ENCODE results near the gene P2RY2. TPM values are rescaled to one million over a fixed set of nuclear protein-coding genes. Genes with fewer than 3 reads are reported as not detected.

P2RY2 gene
- total RNA-seq, 1 donor from 2014 or later: 0.96 TPM

DNA sequence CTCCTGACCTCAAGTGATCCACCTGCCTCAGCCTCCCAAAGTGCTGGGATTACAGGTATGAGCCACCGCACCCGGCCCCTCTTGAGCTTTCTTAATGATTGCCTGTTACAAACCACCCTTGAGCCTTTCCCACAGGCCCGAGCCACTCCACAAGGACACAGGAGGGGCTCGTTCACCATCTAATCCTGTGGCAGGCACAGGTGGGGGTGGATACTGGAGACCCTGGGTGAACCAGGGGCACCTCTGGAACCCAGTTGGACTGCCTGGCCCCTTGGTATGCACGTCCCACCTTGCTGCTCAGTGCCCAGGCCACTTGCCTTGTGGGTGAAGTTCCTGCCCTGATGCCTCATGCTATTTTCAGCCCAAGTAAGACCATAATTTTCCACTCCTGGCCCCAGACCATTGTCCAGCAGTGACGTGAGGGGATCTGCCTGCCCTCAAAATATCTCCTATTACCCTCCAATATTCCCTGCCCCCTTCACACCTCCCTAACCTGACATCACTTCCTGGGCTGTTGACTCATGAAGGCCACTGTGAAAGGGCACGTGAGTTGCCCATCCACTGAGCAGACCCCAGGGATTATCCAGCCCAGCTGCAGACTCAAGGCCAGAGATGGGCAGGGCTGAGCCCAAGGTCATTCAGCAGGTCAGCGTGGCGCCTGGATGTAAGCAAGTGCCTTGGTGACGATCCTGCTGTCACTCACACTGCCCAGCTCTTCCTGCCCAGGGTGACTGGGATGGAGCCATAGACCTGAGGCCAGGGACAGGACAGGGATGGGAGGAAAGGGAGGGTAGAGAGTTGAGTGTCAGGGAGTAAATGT, 19.6 kb downstream of the P2RY2 start:
- Mint-ChIP-seq H3K27me3 (peaks cover 5% of the 10 kb centered on the region), H3K4me1 (ENCODE audit: low read depth) (peaks cover 2% of the 10 kb centered on the region), H3K9me3 (ENCODE audit: low read depth) (no peaks in the 10 kb centered on the region), H3K36me3 (ENCODE audit: insufficient read depth) (no peaks in the 10 kb centered on the region), H3K27ac (no peak overlapping the region), H3K4me3 (ENCODE audit: low read depth) (no peak overlapping the region)
- no peak for DNase-seq (ENCODE audit: low spot score, unreplicated experiment)
- TF ChIP-seq, protein P1, sequence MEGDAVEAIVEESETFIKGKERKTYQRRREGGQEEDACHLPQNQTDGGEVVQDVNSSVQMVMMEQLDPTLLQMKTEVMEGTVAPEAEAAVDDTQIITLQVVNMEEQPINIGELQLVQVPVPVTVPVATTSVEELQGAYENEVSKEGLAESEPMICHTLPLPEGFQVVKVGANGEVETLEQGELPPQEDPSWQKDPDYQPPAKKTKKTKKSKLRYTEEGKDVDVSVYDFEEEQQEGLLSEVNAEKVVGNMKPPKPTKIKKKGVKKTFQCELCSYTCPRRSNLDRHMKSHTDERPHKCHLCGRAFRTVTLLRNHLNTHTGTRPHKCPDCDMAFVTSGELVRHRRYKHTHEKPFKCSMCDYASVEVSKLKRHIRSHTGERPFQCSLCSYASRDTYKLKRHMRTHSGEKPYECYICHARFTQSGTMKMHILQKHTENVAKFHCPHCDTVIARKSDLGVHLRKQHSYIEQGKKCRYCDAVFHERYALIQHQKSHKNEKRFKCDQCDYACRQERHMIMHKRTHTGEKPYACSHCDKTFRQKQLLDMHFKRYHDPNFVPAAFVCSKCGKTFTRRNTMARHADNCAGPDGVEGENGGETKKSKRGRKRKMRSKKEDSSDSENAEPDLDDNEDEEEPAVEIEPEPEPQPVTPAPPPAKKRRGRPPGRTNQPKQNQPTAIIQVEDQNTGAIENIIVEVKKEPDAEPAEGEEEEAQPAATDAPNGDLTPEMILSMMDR (IDR thresholded peaks at IDR 0.05; ENCODE audit: unreplicated experiment): no peak

DNA sequence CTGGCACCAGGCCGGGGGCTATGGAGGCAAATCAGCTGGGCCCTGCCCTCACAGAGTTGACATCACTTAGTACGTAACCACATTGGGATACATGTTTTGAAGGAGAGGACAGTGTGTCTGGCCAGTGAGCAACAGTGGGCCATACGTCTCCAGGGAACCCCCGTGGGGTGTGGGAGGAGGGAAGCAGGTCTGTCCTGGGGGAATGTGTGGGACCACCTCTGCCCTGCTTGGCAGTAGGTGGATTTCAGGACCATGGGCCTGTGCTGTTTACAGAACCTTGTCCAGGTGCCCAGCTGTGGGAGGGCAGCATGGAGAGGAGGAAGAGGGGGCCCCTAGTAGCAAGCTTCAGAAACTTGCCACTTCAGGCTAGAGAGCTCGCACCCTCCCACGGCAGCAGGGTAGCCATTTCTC, 21.0 kb downstream of the P2RY2 start:
- Mint-ChIP-seq H3K4me1 (ENCODE audit: low read depth) (peaks cover 2% of the 10 kb centered on the region), H3K27ac (no peak overlapping the region), H3K4me3 (ENCODE audit: low read depth) (no peak overlapping the region), H3K9me3 (ENCODE audit: low read depth) (no peaks in the 10 kb centered on the region), H3K36me3 (ENCODE audit: insufficient read depth) (no peaks in the 10 kb centered on the region), H3K27me3 (peaks cover 3% of the 10 kb centered on the region)
- TF ChIP-seq, protein P1 (IDR thresholded peaks at IDR 0.05; ENCODE audit: unreplicated experiment): no peak
- no peak for DNase-seq (ENCODE audit: low spot score, unreplicated experiment)

DNA sequence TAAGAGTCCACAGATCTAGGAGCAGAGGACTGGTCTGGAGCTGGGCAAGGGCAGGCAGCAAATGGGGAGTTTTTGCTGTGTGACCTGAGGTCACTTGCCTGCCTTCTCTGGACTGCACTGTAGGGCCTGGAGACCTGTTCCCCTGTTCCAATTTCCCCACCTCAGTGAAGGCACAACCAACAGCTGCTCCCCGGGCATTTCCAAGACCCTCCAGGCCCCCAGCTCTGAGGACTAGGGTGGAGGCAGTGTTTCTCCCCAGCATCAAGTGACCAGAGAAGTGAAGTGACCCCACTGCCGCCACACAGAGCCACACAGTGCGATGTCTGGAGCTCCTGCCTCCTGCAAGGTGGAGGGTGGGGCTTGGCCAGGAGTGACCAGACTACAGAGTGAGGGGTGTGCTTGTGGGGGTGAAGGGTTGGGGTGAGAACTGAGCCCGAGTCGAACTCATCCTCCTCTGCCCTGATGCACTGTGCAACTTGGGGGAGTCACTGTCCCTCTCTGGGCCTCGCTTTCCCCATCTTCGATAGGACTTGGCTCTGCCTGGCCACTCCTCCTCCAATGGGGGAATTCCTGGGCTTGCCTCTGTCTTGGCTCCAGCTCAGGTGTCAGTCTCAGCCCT, 21.6 kb downstream of the P2RY2 start:
- Mint-ChIP-seq H3K27me3 (peaks cover 5% of the 10 kb centered on the region), H3K4me3 (ENCODE audit: low read depth) (no peak overlapping the region), H3K9me3 (ENCODE audit: low read depth) (no peaks in the 10 kb centered on the region), H3K36me3 (ENCODE audit: insufficient read depth) (no peaks in the 10 kb centered on the region), H3K4me1 (ENCODE audit: low read depth) (peaks cover 2% of the 10 kb centered on the region), H3K27ac (no peak overlapping the region)
- DNase-seq (ENCODE audit: low spot score, unreplicated experiment): no peak
- TF ChIP-seq, protein P1 (IDR thresholded peaks at IDR 0.05; ENCODE audit: unreplicated experiment): no peak

DNA sequence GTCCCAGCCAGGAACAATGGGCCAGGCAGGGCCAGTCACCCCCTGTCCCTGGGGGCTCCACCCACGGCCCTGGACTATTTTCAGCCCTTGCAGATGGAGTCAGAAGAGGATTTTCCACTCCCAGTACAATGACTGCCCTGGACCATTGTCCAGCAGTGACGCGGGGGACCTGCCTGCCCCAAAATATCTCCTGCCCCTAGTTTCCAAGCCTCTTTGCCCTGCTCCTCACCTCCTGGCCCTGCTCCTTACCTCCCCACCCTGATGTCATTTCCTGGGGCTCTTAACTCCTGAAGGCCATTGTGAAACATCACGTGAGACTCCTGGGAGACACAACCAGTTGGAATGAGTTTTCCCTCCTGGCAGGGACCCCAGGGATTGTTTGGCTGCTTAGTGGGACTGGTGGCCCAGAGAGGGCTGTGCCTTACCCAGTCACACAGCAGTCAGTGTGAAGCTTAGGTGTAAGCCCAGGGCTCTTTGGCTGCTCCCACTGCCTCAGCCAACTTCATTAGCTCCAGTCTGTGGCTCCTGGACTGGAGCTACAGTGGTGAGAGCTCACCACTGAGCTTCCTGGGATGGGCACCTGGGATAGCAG, 22.2 kb downstream of the P2RY2 start:
- peaks cover 2% of the 10 kb centered on the region for H3K4me1 Mint-ChIP-seq (ENCODE audit: low read depth)
- H3K36me3 Mint-ChIP-seq (ENCODE audit: insufficient read depth): no peaks in the 10 kb centered on the region
- no peak overlapping the region for H3K4me3 Mint-ChIP-seq (ENCODE audit: low read depth)
- H3K9me3 Mint-ChIP-seq (ENCODE audit: low read depth): no peaks in the 10 kb centered on the region
- no peak for DNase-seq (ENCODE audit: low spot score, unreplicated experiment)
- H3K27ac Mint-ChIP-seq: no peak overlapping the region
- TF ChIP-seq, protein P1 (IDR thresholded peaks at IDR 0.05; ENCODE audit: unreplicated experiment): no peak
- peaks cover 10% of the 10 kb centered on the region for H3K27me3 Mint-ChIP-seq

DNA sequence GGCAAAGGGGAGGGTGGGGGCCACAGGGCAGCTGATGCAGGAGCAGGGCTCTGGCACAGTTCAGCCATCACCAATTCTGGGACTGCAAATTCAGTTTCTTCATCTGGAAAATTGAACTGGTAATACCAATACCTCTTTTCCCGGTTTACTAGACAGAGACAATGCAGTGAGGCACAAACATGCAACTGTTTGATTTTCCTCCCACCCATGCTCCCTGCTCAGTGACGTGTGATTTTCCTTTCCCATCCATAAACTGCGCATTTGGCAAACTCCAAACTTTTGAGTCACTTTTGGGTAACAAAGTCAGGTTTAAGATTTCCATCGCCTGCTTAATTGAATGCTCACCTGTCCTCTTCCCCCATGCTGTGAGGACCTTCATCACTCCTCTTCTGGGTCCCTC, 23.2 kb downstream of the P2RY2 start:
- Mint-ChIP-seq H3K4me1 (ENCODE audit: low read depth) (peaks cover 2% of the 10 kb centered on the region), H3K9me3 (ENCODE audit: low read depth) (no peaks in the 10 kb centered on the region), H3K27ac (no peak overlapping the region), H3K4me3 (ENCODE audit: low read depth) (no peak overlapping the region), H3K36me3 (ENCODE audit: insufficient read depth) (no peaks in the 10 kb centered on the region), H3K27me3 (peaks cover 15% of the 10 kb centered on the region)
- no peak for DNase-seq (ENCODE audit: low spot score, unreplicated experiment)
- TF ChIP-seq, protein P1 (IDR thresholded peaks at IDR 0.05; ENCODE audit: unreplicated experiment): no peak

All from progenitor cell of endocrine pancreas (in vitro differentiated cells).